Erythroblast (primary cell): ENCODE results near the gene BMPR2.

Source experiments
- GATA1 ChIP-seq: IDR thresholded peaks from 2 replicates; pipeline ENCODE4 v1.6.1; 2011; ENCODE audit warnings: low read depth, mild to moderate bottlenecking, control low read depth, low read length, moderate library complexity
- POLR2A ChIP-seq: IDR thresholded peaks from 2 replicates; pipeline ENCODE4 v1.6.1; 2011; ENCODE audit warnings: mild to moderate bottlenecking, low read length

- TF ChIP-seq POLR2A (no peak), GATA1 (no peak)
Observed at GRCh38 chr2:202355993-202356505, 20.1 kb upstream of the BMPR2 start.
